Measurements from ENCODE around the gene ARHGDIA.

Gene ARHGDIA

GRCh38 chr17:81845881-81846742, 25.0 kb downstream of the ARHGDIA start:
- Histone ChIP-seq H4K20me1 (ENCODE audit: insufficient read depth, low read length) (no peaks in the 10 kb centered on the region; the same call in 1 of the 2 replicates), H3K9me3 (replicated peaks; ENCODE audit: insufficient read depth, low read length) (no peaks in the 10 kb centered on the region), H3K4me3 (ENCODE audit: low read length) (no peak overlapping the region), H3K4me1 (ENCODE audit: low read length) (no peaks in the 10 kb centered on the region), H3K79me2 (ENCODE audit: low read length) (peaks cover 6% of the 10 kb centered on the region), H2AFZ (ENCODE audit: low read length) (no peak overlapping the region), H3K4me2 (ENCODE audit: low read depth, low read length) (no peak overlapping the region), H3K9ac (ENCODE audit: low read length) (no peak overlapping the region), H3K9me2 (replicated peaks; ENCODE audit: insufficient read depth, low read length) (no peaks in the 10 kb centered on the region), H3K36me3 (replicated peaks; ENCODE audit: insufficient read depth, low read length) (peaks cover 18% of the 10 kb centered on the region; the same call in 1 of the 2 replicates), H3K27ac (ENCODE audit: low read length) (no peak overlapping the region), H3K27me3 (replicated peaks; ENCODE audit: insufficient read depth, low read length) (no peaks in the 10 kb centered on the region), H3F3A (ENCODE audit: insufficient read depth, low read length) (peaks cover 15% of the 10 kb centered on the region; the same call in 1 of the 2 replicates)
- DNase-seq = no peak
- TF ChIP-seq EZH2phosphoT487 (IDR thresholded peaks at IDR 0.05; ENCODE audit: low read length) (no peak), CTCF (IDR thresholded peaks at IDR 0.05; ENCODE audit: low read length) (no peak), EZH2 (optimal IDR thresholded peaks at IDR 0.05; ENCODE audit: low read depth, low read length) (no peak)

GRCh38 chr17:81845361-81845760, 25.8 kb downstream of the ARHGDIA start:
- Histone ChIP-seq H3F3A (ENCODE audit: insufficient read depth, low read length) (peaks cover 15% of the 10 kb centered on the region; the same call in 1 of the 2 replicates), H3K27me3 (replicated peaks; ENCODE audit: insufficient read depth, low read length) (no peaks in the 10 kb centered on the region), H3K9me2 (replicated peaks; ENCODE audit: insufficient read depth, low read length) (no peaks in the 10 kb centered on the region), H4K20me1 (ENCODE audit: insufficient read depth, low read length) (no peaks in the 10 kb centered on the region; the same call in 1 of the 2 replicates), H3K4me2 (ENCODE audit: low read depth, low read length) (no peak overlapping the region), H3K27ac (ENCODE audit: low read length) (no peak overlapping the region), H3K4me3 (ENCODE audit: low read length) (no peak overlapping the region), H3K36me3 (replicated peaks; ENCODE audit: insufficient read depth, low read length) (peaks cover 18% of the 10 kb centered on the region; the same call in 1 of the 2 replicates), H3K9me3 (replicated peaks; ENCODE audit: insufficient read depth, low read length) (no peaks in the 10 kb centered on the region), H3K9ac (ENCODE audit: low read length) (no peak overlapping the region), H2AFZ (ENCODE audit: low read length) (no peak overlapping the region), H3K79me2 (ENCODE audit: low read length) (peaks cover 5% of the 10 kb centered on the region; the same call in 1 of the 2 replicates), H3K4me1 (ENCODE audit: low read length) (no peaks in the 10 kb centered on the region)
- TF ChIP-seq EZH2phosphoT487 (IDR thresholded peaks at IDR 0.05; ENCODE audit: low read length) = no peak
- no peak for TF ChIP-seq CTCF (IDR thresholded peaks at IDR 0.05; ENCODE audit: low read length)
- no peak for TF ChIP-seq EZH2 (optimal IDR thresholded peaks at IDR 0.05; ENCODE audit: low read depth, low read length)
- DNase-seq = no peak

GRCh38 chr17:81844887-81845286, 26.2 kb downstream of the ARHGDIA start:
- Histone ChIP-seq H3K4me1 (ENCODE audit: low read length) (no peaks in the 10 kb centered on the region), H3F3A (ENCODE audit: insufficient read depth, low read length) (peaks cover 15% of the 10 kb centered on the region; the same call in 1 of the 2 replicates), H3K79me2 (ENCODE audit: low read length) (peaks cover 5% of the 10 kb centered on the region; the same call in 1 of the 2 replicates), H3K9ac (ENCODE audit: low read length) (no peak overlapping the region), H3K9me2 (replicated peaks; ENCODE audit: insufficient read depth, low read length) (no peaks in the 10 kb centered on the region), H4K20me1 (ENCODE audit: insufficient read depth, low read length) (no peaks in the 10 kb centered on the region; the same call in 1 of the 2 replicates), H3K27ac (ENCODE audit: low read length) (no peak overlapping the region), H3K27me3 (replicated peaks; ENCODE audit: insufficient read depth, low read length) (no peaks in the 10 kb centered on the region), H3K4me3 (ENCODE audit: low read length) (no peak overlapping the region), H3K36me3 (replicated peaks; ENCODE audit: insufficient read depth, low read length) (peaks cover 18% of the 10 kb centered on the region; the same call in 1 of the 2 replicates), H2AFZ (ENCODE audit: low read length) (no peak overlapping the region), H3K4me2 (ENCODE audit: low read depth, low read length) (no peak overlapping the region), H3K9me3 (replicated peaks; ENCODE audit: insufficient read depth, low read length) (no peaks in the 10 kb centered on the region)
- DNase-seq = no peak
- TF ChIP-seq CTCF (IDR thresholded peaks at IDR 0.05; ENCODE audit: low read length) = no peak

Measured in MM.1S (cell line).